ENCODE measurements around the gene NCKAP5.

Gene NCKAP5

DNA sequence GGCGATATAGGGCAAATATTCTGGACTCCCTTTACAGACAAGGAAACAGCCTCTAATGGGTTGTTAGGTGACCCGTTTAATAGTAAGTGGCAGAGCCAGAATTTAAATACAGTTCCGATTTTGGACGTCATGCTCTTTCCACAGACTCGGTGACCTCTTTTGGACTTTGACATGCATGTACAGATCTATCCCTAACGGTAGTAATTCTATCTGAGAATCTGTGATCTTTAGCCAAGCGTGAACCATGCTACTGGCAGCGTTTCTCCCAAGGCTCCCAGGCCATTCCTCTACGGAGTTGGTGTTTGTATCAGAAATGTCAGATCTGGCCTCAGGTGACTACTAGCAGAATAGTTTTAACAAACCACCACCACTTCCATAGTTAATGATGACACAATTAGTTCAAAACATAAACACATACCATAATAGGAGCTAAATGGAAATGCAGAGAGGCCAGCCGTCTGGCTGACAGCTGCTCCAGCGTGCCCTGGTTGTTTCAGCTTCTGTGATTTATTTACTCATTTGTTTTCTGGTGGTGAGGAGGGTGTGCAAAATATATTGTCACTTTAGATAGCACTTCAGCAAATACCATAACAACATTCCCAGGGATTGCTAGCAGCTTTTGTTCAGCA lies 593.7 kb downstream of the NCKAP5 start:
- TF ChIP-seq, protein P1, sequence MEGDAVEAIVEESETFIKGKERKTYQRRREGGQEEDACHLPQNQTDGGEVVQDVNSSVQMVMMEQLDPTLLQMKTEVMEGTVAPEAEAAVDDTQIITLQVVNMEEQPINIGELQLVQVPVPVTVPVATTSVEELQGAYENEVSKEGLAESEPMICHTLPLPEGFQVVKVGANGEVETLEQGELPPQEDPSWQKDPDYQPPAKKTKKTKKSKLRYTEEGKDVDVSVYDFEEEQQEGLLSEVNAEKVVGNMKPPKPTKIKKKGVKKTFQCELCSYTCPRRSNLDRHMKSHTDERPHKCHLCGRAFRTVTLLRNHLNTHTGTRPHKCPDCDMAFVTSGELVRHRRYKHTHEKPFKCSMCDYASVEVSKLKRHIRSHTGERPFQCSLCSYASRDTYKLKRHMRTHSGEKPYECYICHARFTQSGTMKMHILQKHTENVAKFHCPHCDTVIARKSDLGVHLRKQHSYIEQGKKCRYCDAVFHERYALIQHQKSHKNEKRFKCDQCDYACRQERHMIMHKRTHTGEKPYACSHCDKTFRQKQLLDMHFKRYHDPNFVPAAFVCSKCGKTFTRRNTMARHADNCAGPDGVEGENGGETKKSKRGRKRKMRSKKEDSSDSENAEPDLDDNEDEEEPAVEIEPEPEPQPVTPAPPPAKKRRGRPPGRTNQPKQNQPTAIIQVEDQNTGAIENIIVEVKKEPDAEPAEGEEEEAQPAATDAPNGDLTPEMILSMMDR (IDR thresholded peaks at IDR 0.05; ENCODE audit: low read depth, low read length): no peak
- no peak overlapping the region for H3K4me3 ChIP-seq (ENCODE audit: low read depth, low read length)

DNA sequence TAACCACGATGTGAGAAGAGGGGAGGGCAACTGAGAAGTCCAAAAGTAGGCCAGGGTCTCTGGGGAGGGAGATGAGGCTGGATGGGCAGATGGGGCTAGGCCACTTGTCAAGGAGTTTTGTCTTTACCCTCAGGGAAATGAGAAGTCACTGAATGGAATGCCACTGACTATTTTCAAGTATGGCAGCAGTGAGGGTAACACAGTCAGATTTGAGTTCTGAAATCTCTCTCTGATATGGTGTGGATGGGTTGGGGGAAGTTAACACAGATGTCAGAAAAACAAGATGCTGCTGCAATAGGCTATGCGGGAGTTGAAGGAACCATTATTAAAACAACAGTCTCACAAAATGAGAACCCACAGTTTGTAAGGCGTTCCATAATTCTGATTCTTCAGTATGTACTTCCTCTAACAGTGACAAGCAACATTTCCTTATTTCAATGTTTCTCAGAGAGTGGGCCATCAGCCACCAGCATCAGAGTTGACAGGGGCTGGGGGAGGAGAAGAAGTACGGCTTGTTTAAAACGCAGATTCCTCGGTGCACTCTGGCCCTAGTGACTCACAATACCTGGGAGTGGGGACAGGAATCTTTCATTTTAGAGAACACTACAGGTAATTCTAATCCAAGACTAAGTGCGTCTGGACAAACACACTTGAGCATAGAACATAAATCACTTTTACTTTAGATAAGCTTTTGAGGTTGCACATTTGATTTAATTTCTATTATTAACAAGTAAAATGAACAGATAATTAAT lies 596.8 kb downstream of the NCKAP5 start:
- no peak overlapping the region for H3K4me3 ChIP-seq (ENCODE audit: low read depth, low read length)
- TF ChIP-seq, protein P1 (IDR thresholded peaks at IDR 0.05; ENCODE audit: low read depth, low read length): no peak

DNA sequence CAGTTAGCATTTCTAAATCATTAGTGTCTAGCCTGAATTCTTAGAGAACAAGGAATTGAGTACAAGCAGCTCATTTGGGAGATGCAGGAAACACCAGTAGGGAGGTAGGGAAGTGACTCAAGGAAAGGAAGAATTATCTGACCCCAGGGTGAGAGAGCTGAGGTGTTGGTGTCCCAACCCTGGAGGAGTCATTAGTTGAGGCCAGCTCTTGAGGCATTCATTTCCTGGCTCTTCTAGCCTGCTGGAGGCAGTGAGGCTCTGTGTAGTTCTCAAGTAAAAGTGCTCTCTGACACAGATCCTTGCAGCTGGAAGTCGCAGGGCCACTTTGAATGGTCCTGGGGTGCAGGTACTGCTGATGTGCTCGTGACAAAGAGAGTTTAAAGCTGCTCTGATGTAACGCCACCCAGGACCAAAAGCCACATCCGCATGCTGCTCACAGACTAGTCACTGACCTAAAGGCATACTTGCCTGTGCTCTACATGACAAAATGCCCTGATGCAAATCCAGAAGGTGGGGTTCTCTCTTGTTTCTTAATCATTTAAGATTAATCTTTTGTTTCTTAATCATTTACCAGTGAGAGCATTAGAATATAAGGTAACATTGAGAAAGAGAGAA lies 598.8 kb downstream of the NCKAP5 start:
- TF ChIP-seq, protein P1 (IDR thresholded peaks at IDR 0.05; ENCODE audit: low read depth, low read length): no peak
- no peak overlapping the region for H3K4me3 ChIP-seq (ENCODE audit: low read depth, low read length)

DNA sequence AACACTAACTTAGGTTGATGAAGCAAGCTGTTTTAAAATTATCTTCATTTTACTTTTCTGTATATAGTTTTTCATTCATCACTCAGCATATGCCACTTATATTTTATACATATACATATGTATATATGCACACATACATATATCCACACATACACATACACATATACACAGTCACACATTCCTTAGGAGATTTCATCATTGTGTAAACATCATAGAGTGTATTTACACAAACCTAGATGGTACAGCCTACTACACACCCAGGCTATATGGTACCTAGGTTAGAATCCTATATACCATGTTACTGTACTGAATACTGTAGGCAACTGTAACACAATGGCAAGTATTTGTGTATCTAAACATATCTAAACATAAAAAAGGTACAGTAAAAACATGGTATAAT lies 602.8 kb downstream of the NCKAP5 start:
- H3K4me3 ChIP-seq (ENCODE audit: low read depth, low read length): no peak overlapping the region
- TF ChIP-seq, protein P1 (IDR thresholded peaks at IDR 0.05; ENCODE audit: low read depth, low read length): no peak

DNA sequence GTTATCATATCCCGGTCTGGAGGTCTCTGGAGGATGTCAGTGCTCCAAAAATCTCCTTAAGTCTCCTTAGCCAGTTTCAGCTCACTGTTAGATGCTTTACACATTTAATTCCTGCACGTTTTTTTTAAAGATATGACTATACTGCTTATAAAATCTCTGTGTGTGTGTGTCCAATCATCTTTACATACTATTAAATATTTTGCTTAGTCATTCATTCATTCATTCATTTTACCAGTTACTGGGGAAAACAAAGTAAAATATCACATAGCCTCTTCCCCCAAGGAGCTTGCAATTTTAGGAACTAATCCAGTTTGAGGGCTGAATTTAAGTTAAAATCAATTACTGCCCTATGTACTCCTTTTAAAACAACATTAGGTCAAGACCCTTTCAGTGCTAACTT lies 605.1 kb downstream of the NCKAP5 start:
- H3K4me3 ChIP-seq (ENCODE audit: low read depth, low read length): no peak overlapping the region
- TF ChIP-seq, protein P1 (IDR thresholded peaks at IDR 0.05; ENCODE audit: low read depth, low read length): no peak

DNA sequence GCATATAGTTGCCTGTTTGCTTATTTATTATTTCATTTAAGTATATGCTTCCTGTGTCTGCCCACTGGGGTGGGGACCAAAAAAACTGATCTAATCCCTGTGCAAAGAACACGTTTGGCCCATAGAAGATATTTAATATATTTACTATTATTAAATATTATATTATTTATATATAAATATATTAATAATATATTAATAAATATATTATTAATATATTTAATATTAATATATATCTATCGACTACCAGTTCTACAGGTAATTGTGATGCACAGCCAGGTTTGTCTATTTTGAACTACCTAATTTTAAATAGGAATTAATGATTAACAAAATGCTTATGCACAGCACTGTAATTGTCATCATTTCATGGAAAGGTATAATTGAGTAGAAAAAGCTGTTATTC lies 609.4 kb downstream of the NCKAP5 start:
- H3K4me3 ChIP-seq (ENCODE audit: low read depth, low read length): no peak overlapping the region
- TF ChIP-seq, protein P1 (IDR thresholded peaks at IDR 0.05; ENCODE audit: low read depth, low read length): no peak
